Erythroblast (primary cell): Measurements from ENCODE around the gene GUCY2C.

Experiments
- DNase-seq, 2 experiments: peaks; one replicate each; lab custom pipeline; 2025; lab: John Stamatoyannopoulos, UW
- GATA1 ChIP-seq: IDR thresholded peaks from 2 replicates; pipeline ENCODE4 v1.6.1; 2011; ENCODE audit warnings: low read depth, mild to moderate bottlenecking, control low read depth, low read length, moderate library complexity
- POLR2A ChIP-seq: IDR thresholded peaks from 2 replicates; pipeline ENCODE4 v1.6.1; 2011; ENCODE audit warnings: mild to moderate bottlenecking, low read length

GUCY2C gene

GRCh38 chr12:14591719-14592118 is 104.7 kb downstream of the GUCY2C start:
- TF ChIP-seq POLR2A: no peak
- TF ChIP-seq GATA1: no peak
- no peak for DNase-seq

GRCh38 chr12:14589169-14590004 is 107.0 kb downstream of the GUCY2C start:
- DNase-seq: no peak
- no peak for TF ChIP-seq POLR2A
- TF ChIP-seq GATA1: no peak

GRCh38 chr12:14588571-14588970 is 107.8 kb downstream of the GUCY2C start:
- TF ChIP-seq POLR2A (no peak), GATA1 (no peak)
- no peak for DNase-seq

- no peak for TF ChIP-seq GATA1
- no peak for TF ChIP-seq POLR2A
- DNase-seq: no peak
Measured at GRCh38 chr12:14578646-14579045, 117.8 kb downstream of the GUCY2C start.

- DNase-seq: no peak
- TF ChIP-seq GATA1 (no peak), POLR2A (no peak)
Measured at GRCh38 chr12:14577344-14577743, 119.1 kb downstream of the GUCY2C start.

- TF ChIP-seq GATA1: no peak
- TF ChIP-seq POLR2A: no peak
- no peak for DNase-seq
Measured at GRCh38 chr12:14576896-14577295, 119.5 kb downstream of the GUCY2C start.

GRCh38 chr12:14575585-14575984 is 120.8 kb downstream of the GUCY2C start:
- no peak for DNase-seq
- TF ChIP-seq GATA1: no peak
- TF ChIP-seq POLR2A: no peak

- DNase-seq: no peak
- no peak for TF ChIP-seq POLR2A
- no peak for TF ChIP-seq GATA1
Measured at GRCh38 chr12:14573118-14573517, 123.3 kb downstream of the GUCY2C start.

GRCh38 chr12:14572401-14572800 is 124.0 kb downstream of the GUCY2C start:
- no peak for DNase-seq
- TF ChIP-seq POLR2A (no peak), GATA1 (no peak)

GRCh38 chr12:14571779-14572178 is 124.6 kb downstream of the GUCY2C start:
- no peak for DNase-seq
- TF ChIP-seq GATA1: no peak
- no peak for TF ChIP-seq POLR2A

- DNase-seq: no peak
- TF ChIP-seq GATA1 (no peak), POLR2A (no peak)
Measured at GRCh38 chr12:14570231-14570630, 126.2 kb downstream of the GUCY2C start.

- no peak for DNase-seq
- TF ChIP-seq GATA1: no peak
- no peak for TF ChIP-seq POLR2A
Measured at GRCh38 chr12:14567351-14568162, 128.8 kb downstream of the GUCY2C start, which contains the start of gene PLBD1. Gene PLBD1, minus strand, starts transcription at chr12:14567883. Its CDS starts 187 bp downstream, at chr12:14567696.

- TF ChIP-seq POLR2A: no peak
- TF ChIP-seq GATA1: no peak
Measured at GRCh38 chr12:14564336-14564959, 132.0 kb downstream of the GUCY2C start.

More at GRCh38 chr12:14564336-14564959, 132.0 kb downstream of the GUCY2C start:
- DNase-seq: no peak
